Pons (tissue), 1 donor: ENCODE measurements around the gene PWWP2B.
"Not testable (repeated sequence)": the region's sequence is repeated elsewhere in the genome, so short reads cannot be mapped to it uniquely, and the experiment has no call there.

Experiments
- DNase-seq: peaks from one replicate; pipeline ENCODE4 v3.0.0-alpha.2; 2016; ENCODE audit warnings: low spot score

PWWP2B gene

DNA sequence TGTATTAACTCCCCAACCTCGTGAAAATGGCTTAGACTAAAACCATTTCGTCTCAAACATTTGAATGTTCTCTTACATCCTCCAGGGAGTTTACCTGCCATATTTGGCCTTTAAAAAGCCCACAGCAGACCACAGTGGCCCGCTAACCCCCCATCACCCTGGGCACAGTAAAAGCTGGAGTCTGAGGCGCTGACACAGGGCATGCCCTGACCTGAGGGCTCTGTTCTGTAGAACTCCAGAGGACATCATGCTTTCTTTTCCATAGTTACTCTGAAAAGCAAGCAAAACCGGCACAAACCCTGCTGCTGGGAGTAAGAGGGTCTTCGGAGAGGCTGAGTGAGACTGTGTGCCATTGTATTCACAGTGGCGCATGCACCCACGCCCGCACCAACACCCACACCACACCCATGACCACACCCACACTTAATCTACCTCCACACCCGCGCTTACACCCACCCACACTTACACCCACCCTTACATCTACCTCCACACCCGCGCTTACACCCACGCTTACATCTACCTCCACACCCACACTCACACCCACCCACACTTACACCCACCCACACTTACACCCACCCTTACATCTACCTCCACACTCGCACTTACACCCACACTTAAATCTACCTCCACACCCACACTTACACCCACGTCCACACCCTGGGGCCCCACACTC, 32.9 kb upstream of the PWWP2B start:
- DNase-seq = no peak

DNA sequence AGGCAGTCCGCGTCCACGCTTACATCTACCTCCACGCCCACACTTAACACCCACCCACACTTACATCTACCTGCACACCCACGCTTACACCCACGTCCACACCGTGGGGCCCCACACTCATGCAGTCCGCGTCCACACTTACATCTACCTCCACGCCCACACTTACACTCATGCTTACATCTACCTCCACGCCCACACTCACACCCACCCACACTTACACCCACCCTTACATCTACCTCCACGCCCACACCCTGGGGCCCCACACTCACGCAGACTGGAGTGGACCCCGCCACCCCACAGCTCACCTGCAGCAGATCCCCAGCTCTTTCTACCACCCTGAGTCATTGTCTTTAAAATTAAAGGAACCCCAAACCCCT, 32.4 kb upstream of the PWWP2B start:
- no peak for DNase-seq

DNA sequence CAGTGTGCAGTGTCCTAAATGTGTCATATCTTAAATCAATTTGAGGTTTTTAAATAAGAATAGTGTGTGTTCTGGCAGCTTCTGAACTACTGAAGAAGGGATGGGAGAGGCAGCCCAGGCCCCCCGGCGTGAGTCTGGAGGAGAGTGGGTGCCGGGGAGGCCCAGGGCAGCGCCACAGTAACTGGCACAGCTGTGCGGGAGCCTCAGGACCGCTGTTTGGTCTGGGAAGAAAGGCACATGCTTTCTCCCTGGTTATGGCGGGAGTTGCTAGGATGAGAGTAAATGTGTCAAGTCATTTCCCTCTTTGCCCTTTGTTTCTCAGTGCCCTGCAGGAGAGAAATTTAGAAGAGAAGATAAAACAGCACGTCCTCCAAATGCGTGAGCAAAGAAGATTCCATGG, 31.9 kb upstream of the PWWP2B start:
- DNase-seq = no peak

DNA sequence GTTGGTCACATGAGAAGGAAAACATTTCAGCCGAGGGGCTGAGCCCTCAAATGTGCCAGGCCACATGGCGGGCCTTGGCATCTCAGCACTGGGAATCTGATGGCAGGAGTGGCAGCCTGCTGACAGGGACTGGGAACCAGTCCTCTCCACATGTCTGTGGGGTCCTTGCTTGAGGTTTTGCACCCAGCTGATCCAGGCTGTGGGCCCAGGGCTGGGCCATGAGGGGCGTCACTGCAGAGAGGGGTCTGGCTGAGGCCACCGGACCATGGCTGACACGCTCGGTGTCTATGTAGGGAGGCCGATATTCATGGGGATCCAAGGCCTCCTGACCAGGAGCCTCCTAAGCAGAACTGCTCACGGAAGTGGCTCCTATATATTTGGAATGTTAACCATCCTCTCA, 31.0 kb upstream of the PWWP2B start:
- no peak for DNase-seq

DNA sequence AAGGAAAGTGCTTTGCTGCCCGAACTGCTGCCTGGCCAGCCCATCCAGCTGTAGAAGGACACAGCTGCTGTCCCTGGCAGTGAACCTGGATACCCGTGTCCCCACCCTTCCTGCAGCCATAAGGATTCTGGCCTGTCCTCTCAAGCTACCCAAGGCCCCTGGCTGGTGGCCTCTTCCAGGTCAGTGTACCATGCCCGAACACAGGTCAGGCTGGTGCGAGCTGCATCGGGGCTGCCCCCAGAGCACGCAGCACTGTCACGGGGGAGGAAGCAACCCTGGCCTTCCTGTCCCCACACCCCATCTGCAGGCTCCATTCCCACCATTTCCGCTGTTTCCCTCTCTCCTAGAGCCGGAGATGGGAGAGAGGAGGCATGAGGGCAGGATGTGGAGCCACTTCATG, 30.5 kb upstream of the PWWP2B start:
- DNase-seq = no peak

DNA sequence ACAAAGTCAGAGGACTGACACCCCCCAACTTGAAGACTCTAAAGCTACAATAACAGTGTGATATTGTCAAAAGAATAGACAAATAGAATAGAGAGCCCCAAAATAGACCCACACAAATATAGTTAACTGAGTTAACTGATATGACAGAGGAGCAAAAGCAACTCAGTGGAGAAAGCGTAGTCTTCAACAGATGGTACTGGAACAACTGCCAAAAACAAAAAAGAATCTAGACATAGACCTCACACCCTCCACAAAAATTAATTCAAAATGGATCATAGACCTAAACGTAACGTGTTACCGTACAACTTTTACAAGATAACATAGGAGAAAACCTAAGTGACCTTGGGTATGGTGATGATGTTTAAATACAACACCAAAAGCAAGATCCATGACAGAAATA, 28.6 kb upstream of the PWWP2B start:
- no peak for DNase-seq

DNA sequence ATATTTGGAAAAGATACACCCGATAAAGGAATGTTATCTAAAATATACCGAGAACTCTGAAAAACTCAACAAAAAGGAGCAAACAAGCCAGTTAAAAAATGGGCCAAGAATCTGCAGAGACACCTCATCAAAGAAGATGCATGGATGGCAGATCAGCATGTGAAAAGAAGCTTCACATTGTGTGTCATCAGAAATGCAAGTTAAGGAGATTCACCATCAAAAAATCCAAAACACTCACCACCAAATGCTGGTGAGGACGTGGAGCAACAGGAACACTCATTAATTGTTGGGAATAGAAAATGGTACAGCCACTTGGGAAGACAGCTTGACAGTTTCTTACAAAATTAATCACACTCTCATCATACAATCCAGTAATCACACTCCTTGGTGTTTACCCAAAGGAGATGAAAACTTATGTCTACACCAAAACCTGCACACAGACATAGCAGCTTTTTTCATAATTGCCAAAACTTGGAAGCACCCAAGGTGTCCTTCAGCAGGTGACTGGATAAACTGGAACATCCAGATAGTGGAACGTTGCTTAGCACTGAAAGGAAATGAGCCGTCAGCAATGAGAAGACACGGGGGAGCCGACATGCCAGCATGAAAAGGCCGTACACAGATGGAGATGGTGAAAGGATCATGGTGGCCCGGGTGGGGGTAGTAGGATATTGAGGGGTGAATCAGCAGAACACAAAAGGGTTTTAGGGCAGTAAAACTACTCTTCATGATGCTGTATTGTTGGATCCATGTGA, 27.9 kb upstream of the PWWP2B start:
- no peak for DNase-seq

DNA sequence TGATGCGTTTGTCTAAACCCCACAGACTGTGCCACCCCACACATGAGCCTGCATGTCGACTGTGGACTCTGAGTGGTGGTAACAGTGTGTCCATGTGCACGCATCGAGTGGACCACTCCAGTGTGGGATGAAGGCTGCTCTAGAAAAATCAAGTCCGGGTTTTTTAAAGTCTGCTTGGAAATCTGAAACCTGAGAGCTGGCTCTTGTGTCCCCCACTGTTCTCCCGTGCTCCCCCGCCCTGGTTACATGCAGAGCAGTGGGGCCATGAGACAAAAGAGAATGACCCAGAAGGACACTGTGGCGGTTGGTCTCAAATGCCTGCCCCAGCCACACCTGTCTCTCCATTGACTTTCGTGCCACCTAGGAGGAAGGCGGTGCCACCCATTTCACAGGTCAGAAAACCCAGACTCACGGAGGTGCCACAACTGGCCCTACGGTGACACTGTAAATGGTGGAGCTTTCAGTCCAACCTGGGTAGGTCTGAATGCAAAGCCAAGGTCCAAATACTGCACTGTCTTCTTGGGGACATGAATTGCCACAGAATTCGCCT, 27.3 kb upstream of the PWWP2B start:
- no peak for DNase-seq

DNA sequence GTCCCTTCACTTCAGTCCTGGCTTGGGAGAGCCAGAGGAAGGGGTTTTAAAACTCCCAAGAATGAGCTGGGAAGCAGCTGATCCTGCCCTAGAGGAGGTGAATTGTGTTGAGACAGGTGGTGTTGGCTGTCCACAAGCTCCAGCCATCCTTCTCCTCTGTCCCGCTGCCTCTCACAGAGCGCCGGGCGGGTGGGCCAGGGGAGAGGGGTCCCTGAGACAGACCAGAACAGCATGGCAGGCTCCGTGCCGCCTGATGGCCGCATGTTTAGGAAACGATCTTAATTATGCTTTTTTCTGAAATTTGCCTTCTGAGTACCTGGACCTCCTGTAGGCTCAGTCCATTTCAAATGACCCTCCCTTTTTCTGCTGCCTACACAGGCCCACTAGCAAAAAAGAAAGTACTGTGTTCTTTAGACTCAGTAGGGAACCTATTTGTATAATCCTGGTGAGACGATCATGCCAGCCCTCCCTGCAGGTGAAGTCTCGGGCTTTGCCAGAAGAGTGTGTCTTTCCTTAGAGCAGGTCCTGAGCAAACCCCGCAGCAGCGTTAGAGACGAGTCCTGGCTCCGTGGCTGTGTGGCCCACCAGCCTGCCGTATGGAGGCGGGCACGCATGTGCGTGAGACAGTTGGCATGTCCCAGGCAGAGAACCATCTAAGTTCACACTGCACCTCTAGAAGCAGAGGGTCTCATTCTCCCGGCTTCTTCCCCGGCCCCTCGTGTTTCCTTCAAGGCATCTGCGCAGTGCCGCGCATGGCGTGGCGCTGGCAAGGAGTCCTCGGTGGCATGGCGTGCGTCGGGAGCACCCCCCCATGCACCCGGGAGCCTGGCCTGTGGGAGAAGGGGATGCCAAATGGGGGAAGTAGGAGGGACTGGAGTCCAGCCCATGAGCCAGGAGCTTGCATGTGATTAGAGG, 26.3 kb upstream of the PWWP2B start:
- DNase-seq = no peak

DNA sequence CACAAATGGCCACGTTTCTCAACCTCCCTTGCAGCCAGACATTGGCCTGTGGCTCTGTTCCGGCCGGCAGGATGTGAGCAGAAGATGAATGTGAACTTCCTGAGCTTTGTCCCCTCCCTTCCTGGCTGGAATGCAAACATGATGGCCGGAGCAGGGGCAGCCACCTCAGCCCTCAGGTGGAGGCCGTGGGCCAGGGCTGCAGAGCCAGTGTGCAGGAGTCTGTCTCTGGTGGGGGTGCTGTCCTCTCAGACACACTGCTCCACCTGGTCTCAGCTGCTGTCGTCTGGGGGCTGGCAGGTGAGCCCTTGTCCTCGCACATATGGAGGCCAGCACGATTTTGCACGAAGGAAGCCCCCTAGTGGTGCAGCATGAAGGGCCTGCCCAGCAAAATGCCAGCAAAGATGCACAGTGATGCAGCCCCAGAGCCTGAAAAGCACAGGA, 25.3 kb upstream of the PWWP2B start:
- no peak for DNase-seq

DNA sequence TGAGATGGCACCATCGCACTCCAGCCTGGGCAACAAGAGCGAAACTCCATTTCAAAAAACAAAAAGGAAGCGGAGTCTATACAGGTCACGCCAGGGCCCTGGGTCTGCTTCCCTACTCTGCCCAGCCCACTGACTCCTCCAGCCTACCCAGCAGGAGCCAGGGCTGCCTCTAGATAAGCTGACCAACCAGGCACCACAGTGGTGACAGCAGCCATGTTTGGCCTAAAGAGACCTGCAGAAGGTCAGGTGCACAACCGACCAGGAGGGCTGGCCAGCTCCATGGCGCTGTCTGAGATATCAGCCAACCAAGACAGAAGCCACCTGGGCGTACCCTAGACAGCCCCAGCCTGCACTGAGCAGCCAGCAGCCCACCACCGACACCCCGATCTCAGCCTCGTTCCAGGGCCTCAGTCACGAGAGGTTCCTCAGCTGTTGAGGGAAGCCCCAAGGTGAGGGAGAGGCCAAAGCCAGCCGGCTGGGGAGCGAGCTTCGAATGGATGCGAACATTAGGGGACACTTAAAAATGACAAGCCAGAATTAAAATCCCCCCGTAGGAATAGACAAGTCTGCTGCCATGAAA, 24.4 kb upstream of the PWWP2B start:
- no peak for DNase-seq

DNA sequence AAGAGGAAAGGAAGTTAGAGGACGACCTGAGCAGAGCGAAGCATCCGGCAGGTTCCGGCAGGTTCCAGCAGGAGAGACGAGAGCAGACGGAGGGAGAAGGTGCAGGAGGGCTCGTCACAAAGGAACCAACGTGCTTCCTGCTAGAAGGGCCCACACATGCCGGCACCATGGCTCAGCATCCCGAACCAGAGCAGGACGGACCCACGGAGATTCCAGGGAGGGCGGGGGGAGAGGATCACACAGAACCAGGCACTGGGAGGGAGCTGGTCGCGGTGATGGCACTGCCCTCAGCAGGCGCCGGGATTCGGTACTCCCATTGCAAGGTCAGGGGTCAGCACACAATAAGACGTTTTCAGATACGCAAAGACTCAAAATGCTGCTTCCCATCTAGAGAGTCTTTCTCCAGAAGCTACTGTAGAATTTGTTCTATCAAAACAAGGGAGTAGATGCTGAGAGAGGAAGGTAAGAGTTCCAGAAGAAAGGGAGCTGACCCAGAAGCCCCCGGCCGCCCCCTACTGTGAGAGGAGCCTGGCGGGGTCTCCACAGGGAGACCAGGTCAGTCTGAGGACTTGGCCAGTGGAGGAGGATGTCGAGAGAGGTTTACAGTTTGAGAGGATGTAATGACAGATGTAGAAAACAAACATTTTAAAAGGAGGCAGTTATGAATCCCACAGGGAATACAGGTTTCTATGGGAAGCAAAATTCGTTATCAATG, 23.6 kb upstream of the PWWP2B start:
- no peak for DNase-seq

DNA sequence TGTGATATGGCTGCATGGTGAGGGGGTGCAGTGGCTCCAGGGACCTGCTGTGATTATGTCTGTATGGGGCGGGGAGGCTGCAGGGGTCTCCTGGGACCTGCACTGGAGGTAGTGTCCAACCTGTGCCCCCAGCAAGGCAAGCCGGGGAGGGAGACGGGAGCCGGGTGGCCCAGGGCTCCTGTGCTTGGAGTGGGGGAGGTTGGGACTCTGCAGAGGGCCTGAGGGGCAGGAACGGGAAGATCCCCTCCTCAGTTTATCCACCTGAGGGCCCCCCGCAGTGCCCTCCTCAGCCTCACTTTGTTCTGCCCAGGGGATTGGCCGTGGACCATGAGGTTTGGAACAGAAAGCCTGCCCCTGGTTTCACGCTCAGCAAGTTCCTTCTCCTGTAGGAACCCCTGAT, 22.8 kb upstream of the PWWP2B start:
- DNase-seq = no peak

DNA sequence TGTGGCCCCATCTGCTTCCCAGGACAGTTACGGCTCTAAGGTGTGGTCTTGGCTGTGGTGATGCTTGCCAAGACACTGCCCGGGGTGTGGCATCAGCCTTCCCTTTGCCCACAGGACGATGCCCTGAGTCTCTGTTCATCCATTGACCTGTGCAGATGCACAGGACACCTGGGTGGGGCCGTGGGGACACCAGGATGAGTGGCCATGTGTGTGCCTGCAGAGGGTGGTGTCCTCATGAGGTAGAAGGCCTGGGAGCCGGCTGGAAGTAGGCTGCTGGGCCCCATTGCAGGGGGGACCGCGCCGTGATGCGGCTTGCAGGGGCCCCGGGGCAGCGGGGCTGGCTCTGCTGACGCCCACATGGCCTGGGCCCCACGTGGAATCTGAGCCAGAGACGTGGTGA, 22.4 kb upstream of the PWWP2B start:
- DNase-seq = no peak

DNA sequence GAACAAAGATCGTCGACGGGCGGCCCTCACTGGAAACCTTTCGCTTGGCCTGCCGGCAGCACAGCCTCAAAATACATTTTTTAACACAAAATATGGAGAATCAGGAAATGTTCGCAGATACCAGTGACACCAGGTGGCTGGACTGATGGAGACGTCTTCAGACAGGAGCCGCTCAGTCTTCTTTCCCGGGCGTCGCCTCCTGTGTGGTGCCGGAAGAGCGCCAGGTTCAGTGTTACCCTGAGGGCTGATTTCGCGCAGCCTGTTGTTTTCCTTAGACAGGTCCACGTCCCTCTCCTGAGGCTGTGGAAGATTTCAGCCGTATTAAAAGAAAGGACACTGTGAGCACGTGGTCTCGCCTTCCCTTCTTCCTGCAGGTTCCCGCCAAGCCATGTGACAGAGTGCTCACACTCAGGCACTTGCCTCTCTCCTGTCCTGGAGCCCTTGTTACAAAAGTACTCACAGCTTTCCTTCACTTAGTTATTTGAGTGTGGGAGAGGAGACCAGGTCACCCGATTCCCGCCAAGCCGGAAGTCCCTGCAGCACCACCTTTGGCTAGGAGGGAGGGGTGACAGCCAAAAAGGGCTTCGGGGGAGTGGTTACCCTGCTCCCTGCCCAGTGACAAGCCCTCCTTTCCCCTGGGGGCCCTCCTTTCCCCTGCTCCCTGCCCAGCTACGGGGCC, 21.7 kb upstream of the PWWP2B start:
- no peak for DNase-seq

DNA sequence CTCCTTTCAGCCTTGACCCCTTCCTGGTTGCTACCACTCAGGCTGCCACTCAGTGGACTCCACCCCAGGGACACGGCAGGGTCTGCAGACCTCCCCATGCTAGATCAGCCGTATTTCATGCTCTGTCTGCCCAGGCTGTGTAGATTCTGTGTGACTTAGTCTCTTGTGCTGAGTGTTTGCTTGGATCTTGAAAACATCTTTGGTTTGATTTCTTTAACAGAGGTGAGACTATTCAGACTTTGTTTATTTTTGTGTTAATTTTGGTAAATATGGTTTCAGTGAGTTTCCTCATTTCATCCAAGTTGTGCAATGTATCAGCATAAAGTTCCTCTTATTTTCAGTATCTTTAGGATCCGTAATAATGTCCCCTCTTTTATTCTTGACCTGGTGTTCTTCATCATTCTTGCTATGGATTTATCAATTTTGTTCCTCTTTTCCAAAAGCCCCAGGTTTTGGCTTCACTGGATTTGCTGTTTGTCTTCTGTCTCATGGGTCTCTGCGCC, 21.2 kb upstream of the PWWP2B start:
- DNase-seq = no peak

DNA sequence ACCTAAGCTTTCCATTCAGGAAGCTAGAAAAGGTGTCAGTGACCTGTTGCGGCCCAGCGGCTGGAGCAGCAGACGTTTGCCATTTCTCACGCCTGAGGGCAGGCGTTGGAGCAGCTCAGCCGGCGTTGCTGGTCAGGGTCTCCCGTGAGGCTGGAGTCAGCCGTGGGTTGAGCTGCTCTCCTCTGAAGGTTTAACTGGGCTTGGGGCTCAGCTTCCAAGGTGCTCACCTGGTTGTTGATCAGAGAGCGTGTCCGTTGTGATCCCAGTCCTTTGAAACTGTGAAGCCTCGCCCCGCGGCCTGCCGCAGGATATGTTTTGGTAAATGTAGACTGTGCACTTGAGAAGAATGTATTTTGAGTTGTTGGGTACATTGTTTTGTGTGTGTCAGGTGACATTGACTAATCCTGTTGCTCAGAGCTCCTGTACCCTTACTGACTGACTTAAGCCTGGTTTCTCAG, 20.6 kb upstream of the PWWP2B start:
- DNase-seq = no peak

DNA sequence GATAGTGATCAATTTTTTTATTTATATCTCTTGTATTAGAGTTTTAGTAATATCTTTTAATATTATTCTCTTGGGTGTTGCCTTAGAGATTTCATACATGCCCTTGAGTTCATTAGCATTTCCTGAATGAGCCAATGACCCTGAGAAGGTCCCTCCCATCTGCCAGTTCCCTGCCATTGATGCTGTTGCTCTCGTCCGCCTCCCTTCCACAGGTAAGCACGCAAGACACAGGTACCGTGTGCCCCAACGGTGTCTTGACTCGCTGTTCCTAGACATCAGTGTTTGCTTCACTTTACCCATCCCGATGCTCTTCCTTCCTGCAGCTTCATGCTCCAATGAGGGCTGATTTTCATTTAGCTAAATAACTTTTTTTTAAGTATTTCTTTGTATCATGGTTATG, 19.7 kb upstream of the PWWP2B start:
- DNase-seq = no peak

DNA sequence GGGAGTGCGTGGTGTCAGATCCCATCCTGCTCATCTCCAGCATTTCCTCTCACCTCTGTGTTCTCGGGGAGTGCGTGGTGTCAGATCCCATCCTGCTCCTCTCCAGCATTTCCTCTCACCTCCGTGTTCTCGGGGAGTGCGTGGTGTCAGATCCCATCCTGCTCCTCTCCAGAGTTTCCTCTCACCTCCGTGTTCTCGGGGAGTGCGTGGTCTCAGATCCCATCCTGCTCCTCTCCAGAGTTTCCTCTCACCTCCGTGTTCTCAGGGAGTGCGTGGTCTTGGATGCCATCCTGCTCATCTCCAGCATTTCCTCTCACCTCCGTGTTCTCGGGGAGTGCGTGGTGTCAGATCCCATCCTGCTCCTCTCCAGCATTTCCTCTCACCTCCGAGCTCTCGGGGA, 18.0 kb upstream of the PWWP2B start:
- DNase-seq = not testable (repeated sequence)

DNA sequence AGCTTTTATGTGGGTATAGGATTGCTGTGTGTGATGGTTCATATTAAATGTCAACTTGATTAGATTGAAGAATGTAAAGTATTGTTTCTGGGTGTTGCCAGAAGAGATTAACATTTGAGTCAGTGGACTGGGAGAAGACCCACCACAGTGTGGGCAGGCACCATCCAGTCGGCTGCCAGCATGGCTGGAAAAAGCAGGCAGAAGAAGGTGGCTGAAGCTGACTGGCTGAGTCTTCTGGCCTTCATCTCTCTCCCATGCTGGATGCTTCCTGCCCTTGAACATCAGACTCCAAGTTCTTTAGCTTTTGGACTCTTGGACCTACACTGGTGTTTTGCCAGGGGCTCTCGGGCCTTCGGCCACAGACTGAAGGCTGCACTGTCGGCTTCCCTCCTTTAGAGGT, 16.0 kb upstream of the PWWP2B start:
- DNase-seq = not testable (repeated sequence)

DNA sequence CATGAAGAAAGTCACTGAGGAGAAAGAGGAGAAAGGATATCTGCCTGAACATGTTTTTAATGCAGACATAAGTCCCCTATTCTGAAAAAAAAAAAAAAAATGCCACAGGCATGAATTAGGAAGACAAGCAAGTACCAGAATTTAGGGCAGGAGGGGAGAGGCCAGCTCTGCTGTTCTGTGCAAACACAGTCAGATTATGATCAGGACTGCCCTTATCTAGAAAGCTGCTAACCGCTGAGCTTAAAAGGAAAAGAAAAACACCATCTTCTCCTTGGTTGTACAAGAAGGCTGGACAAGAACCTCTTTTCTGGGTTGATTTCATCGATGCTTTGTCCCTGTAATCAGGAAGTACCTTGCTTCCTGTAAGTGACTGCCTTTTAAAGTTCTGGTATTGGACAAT, 15.3 kb upstream of the PWWP2B start:
- DNase-seq = no peak
